Osteoblast (primary cell): ENCODE data around the gene ONECUT1. TPM values are rescaled to one million over a fixed set of nuclear protein-coding genes. Genes with fewer than 3 reads are reported as not detected.

Experiments used
- DNase-seq: peaks from one replicate; pipeline ENCODE4 v3.0.0; 2011; ENCODE audit warnings: low spot score, mixed read lengths; ENCODE audit not compliant: insufficient read length; ENCODE audit errors: missing footprints
- H2AFZ ChIP-seq: 2 replicates; pipeline ENCODE4 v1.6.0; 2011; ENCODE audit warnings: mild to moderate bottlenecking, low read length
- H3K27ac ChIP-seq: 2 replicates; pipeline ENCODE4 v1.5.1; 2011; ENCODE audit warnings: mild to moderate bottlenecking, low read depth, low read length, moderate library complexity
- H3K27me3 ChIP-seq: 2 replicates; pipeline ENCODE4 v1.6.0; 2012; ENCODE audit warnings: mild to moderate bottlenecking, control low read depth, inconsistent platforms, low read length, moderate library complexity; ENCODE audit not compliant: insufficient read depth
- H3K36me3 ChIP-seq: 2 replicates; pipeline ENCODE4 v1.5.1; 2011; ENCODE audit warnings: mild to moderate bottlenecking, low read length, control low read depth, moderate library complexity; ENCODE audit not compliant: insufficient read depth
- H3K4me1 ChIP-seq: 2 replicates; pipeline ENCODE4 v1.5.1; 2011; ENCODE audit warnings: mild to moderate bottlenecking, low read length, control low read depth, moderate library complexity; ENCODE audit not compliant: insufficient read depth
- H3K4me2 ChIP-seq: 2 replicates; pipeline ENCODE4 v1.6.0; 2011; ENCODE audit warnings: mild to moderate bottlenecking, low read length; ENCODE audit not compliant: insufficient read depth
- H3K4me3 ChIP-seq: fragments of 200-600 bp; sonication (generic); 3 replicates; pipeline ENCODE4 v1.5.1; 2012; ENCODE audit warnings: mild to moderate bottlenecking, low read length, inconsistent platforms; ENCODE audit not compliant: insufficient read depth
- H3K79me2 ChIP-seq: 2 replicates; pipeline ENCODE4 v1.6.0; 2012; ENCODE audit warnings: mild to moderate bottlenecking, low read length, control low read depth, inconsistent platforms; ENCODE audit not compliant: insufficient read depth
- H3K9me3 ChIP-seq: 2 replicates; pipeline ENCODE4 v1.5.1; 2011; ENCODE audit warnings: low read depth, low read length, control low read depth
- H4K20me1 ChIP-seq: 2 replicates; pipeline ENCODE4 v1.6.0; 2012; ENCODE audit warnings: mild to moderate bottlenecking, low read length, control low read depth; ENCODE audit not compliant: insufficient read depth
- total RNA-seq: library from RNA; depleted of rRNA; stranded (reverse); fragments of >200 nt; gene quantifications from 2 replicates; pipeline ENCODE4 v1.2.3, GENCODE V29; 2012
- TF ChIP-seq, protein P1 (sequence below): IDR thresholded peaks from 2 replicates; pipeline ENCODE4 v1.5.1; 2011; ENCODE audit warnings: mild to moderate bottlenecking, low read depth, low read length, moderate library complexity; ENCODE audit errors: extremely low read depth

Gene ONECUT1
- total RNA-seq, 1 donor, result not detected

DNA sequence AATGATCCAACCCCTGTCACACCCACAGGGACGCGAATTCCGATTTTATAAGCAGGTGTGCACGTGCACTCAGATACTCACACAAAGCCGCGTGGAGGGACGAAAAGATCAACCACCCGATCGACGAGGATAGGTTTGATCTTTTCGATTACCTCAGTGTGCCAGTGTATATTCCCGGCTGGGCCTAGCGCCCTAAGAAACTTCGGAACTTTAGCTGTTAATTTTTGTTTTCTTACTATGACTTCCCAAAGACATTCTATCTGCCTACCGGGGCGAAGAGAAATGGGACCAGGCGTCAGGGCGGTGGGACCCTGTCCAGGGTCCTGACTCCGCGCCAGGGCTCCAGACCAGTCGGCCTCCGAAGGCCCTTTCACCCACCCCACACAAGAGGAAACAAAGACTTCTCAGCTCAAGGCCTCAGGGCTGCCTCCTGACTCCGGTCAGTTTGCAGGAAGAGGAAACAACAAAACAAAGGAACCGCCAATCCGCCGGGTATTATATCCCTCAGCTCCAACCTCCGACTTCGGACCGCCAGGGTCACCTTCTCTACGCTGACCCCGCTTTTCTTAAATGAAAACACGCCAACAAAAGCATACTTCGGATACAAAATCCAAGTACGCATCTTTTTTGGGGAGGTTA lies 6.8 kb downstream of the ONECUT1 start:
- Histone ChIP-seq H2AFZ (no peak overlapping the region), H3K9me3 (no peaks in the 10 kb centered on the region), H3K4me3 (no peak overlapping the region), H3K4me2 (no peak overlapping the region), H3K79me2 (no peaks in the 10 kb centered on the region), H3K27me3 (peaks cover 74% of the 10 kb centered on the region), H3K4me1 (no peaks in the 10 kb centered on the region), H3K36me3 (no peaks in the 10 kb centered on the region), H4K20me1 (no peaks in the 10 kb centered on the region), H3K27ac (no peak overlapping the region)
- DNase-seq, result peak; percentile 93
- TF ChIP-seq, protein P1, sequence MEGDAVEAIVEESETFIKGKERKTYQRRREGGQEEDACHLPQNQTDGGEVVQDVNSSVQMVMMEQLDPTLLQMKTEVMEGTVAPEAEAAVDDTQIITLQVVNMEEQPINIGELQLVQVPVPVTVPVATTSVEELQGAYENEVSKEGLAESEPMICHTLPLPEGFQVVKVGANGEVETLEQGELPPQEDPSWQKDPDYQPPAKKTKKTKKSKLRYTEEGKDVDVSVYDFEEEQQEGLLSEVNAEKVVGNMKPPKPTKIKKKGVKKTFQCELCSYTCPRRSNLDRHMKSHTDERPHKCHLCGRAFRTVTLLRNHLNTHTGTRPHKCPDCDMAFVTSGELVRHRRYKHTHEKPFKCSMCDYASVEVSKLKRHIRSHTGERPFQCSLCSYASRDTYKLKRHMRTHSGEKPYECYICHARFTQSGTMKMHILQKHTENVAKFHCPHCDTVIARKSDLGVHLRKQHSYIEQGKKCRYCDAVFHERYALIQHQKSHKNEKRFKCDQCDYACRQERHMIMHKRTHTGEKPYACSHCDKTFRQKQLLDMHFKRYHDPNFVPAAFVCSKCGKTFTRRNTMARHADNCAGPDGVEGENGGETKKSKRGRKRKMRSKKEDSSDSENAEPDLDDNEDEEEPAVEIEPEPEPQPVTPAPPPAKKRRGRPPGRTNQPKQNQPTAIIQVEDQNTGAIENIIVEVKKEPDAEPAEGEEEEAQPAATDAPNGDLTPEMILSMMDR, result no peak

DNA sequence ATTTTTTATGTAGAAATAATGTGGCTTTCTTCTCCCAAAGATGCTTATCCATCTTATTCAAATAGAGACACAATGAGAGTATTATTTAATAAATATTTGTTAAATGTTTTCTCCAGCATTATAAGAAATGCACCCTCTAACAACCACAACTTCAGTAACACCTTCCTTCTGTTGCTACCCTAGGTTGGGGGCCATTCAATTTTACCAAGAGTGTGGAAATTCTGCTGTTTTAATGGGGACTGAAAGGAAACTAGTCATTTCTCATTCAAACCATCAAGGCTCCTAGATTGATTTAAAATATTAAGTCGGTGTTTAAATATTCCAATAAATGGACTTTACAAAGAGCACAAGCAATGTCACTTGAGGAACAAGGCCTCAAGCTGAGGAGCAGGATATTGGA lies 7.6 kb downstream of the ONECUT1 start:
- no peak overlapping the region for H3K27ac ChIP-seq
- TF ChIP-seq, protein P1, result no peak
- H3K9me3 ChIP-seq, result no peaks in the 10 kb centered on the region
- no peak overlapping the region for H2AFZ ChIP-seq
- no peaks in the 10 kb centered on the region for H3K4me1 ChIP-seq
- H3K27me3 ChIP-seq, result peaks cover 74% of the 10 kb centered on the region
- no peaks in the 10 kb centered on the region for H3K36me3 ChIP-seq
- no peak overlapping the region for H3K4me2 ChIP-seq
- no peaks in the 10 kb centered on the region for H4K20me1 ChIP-seq
- no peak overlapping the region for H3K4me3 ChIP-seq
- no peaks in the 10 kb centered on the region for H3K79me2 ChIP-seq
- DNase-seq, result no peak

DNA sequence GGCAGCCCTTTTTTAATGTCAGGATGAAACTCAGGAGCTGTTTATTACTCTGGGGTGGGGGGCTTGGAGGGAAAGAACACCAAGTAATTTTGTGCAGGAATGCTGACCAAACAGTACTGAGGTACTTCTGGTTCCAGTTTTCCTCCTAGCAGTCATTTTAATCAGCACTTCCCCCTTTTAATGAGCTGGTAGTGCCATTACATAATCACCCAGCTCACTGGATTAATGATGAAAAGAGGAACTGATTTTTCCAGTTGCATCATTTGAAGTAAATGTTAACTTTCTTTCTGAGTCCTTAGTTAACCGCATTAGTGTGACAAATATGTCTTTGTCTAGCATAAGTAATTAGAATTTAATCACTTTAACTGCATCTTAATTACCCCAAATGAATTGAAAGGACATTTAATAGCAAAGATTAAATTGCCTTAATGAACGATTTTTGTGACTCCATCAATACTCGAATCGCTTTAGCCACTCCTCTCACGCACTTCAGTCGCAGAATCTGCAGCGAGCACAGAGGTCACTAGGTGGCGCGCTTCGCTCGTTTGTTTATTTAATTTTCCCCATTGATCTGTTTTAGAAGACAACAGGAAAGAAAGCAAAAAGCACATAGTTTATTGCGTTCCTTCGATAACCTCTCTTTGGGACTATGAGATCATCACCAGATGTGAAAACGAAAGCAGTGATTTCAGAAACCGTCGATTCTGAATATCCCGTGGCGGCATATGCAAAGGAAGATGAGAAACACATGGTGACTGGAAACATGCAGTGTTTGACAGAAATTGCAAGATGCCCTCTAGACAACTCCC lies 9.8 kb downstream of the ONECUT1 start:
- Histone ChIP-seq H3K9me3 (no peaks in the 10 kb centered on the region), H2AFZ (no peak overlapping the region), H3K27ac (no peak overlapping the region), H3K4me3 (peak overlapping the region; percentile 45), H3K36me3 (no peaks in the 10 kb centered on the region), H3K4me1 (no peaks in the 10 kb centered on the region), H4K20me1 (no peaks in the 10 kb centered on the region), H3K27me3 (peaks cover 63% of the 10 kb centered on the region), H3K4me2 (peak overlapping the region; percentile 74), H3K79me2 (no peaks in the 10 kb centered on the region)
- TF ChIP-seq, protein P1, result peak; percentile 96
- peak; percentile 79 for DNase-seq

DNA sequence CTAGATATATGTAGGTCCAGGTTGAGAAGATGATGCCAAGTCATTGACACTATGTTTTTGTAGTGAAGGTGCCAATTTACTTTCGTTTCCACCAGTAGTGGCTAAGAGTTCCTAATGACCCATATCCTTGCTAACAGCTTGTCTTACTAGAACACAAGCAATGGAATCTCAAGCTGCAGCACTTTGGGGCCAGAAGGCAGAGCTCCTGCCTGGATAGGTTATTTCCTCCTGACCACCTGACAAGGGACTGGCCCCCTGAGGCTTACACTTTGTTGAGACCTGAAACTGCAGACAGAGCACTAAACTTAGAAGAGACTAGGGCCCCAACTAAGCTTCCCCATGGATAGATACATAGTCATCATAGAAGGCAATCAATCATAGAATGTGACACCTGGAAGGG lies 11.7 kb downstream of the ONECUT1 start:
- no peak overlapping the region for H3K4me2 ChIP-seq
- peaks cover 44% of the 10 kb centered on the region for H3K27me3 ChIP-seq
- TF ChIP-seq, protein P1, result no peak
- no peak overlapping the region for H3K27ac ChIP-seq
- no peaks in the 10 kb centered on the region for H4K20me1 ChIP-seq
- H3K9me3 ChIP-seq, result no peaks in the 10 kb centered on the region
- H2AFZ ChIP-seq, result no peak overlapping the region
- no peak overlapping the region for H3K4me3 ChIP-seq
- H3K4me1 ChIP-seq, result no peaks in the 10 kb centered on the region
- H3K79me2 ChIP-seq, result no peaks in the 10 kb centered on the region
- H3K36me3 ChIP-seq, result no peaks in the 10 kb centered on the region
- DNase-seq, result no peak
